Panc1 (cell line): ENCODE results near the gene RABEP2.

Experiments
- CTCF ChIP-seq: fragments of 450-650 bp; IDR thresholded peaks from 2 replicates; pipeline ENCODE4 v1.5.1; 2017; ENCODE audit warnings: mild to moderate bottlenecking
- POLR2AphosphoS5 ChIP-seq: IDR thresholded peaks from 2 replicates; pipeline ENCODE4 v1.6.1; 2012; ENCODE audit warnings: mild to moderate bottlenecking, low read depth, low read length, moderate library complexity
- REST ChIP-seq, 2 experiments: IDR thresholded peaks; 2 replicates each; pipeline ENCODE4 v1.6.1; 2011 to 2012; ENCODE audit warnings: low read depth in 2 of 2, control low read depth in 1 of 2, low read length in 1 of 2, mild to moderate bottlenecking in 1 of 2, moderate library complexity in 1 of 2; ENCODE audit not compliant: insufficient read depth in 1 of 2
- SIN3A ChIP-seq: IDR thresholded peaks from 2 replicates; pipeline ENCODE4 v1.6.1; 2012; ENCODE audit warnings: low read depth, mild to moderate bottlenecking, low read length, moderate library complexity, borderline replicate concordance; ENCODE audit not compliant: insufficient read depth
- TCF7L2 ChIP-seq: IDR thresholded peaks from 2 replicates; pipeline ENCODE4 v1.6.1; 2011; ENCODE audit warnings: mild to moderate bottlenecking, low read depth, low read length, inconsistent platforms

- TF ChIP-seq TCF7L2: peak; percentile 34; the same call in 1 of the 2 replicates
- TF ChIP-seq POLR2AphosphoS5: peak; percentile 91
- TF ChIP-seq CTCF: no peak
- TF ChIP-seq REST (IDR thresholded peaks at IDR 0.05; ENCODE audit: insufficient read depth in 1 of 2, low read depth in 2 of 2, low read length in 1 of 2): no peak; a peak in 1 of 4 replicates
- peak; percentile 98; the same call in 1 of the 2 replicates for TF ChIP-seq SIN3A
Observed at GRCh38 chr16:28974437-28975157, 49.6 kb upstream of the RABEP2 start, which contains the start of gene SPNS1.
